Neutrophil (primary cell): ENCODE measurements around the gene AMBN.

Experiments used
- H3K27ac ChIP-seq: fragments of 200-600 bp; sonication (generic); 2 replicates; pipeline ENCODE4 v1.5.1; 2016; ENCODE audit warnings: mild to moderate bottlenecking, moderate library complexity
- H3K27me3 ChIP-seq: fragments of 200-600 bp; sonication (generic); 2 replicates; pipeline ENCODE4 v1.6.0; 2016; ENCODE audit warnings: mild to moderate bottlenecking
- H3K36me3 ChIP-seq: fragments of 200-600 bp; sonication (generic); 2 replicates; pipeline ENCODE4 v1.5.1; 2017
- H3K4me1 ChIP-seq, 2 experiments: fragments of 200-600 bp in 1 of 2; sonication (generic) in 1 of 2; 1 replicate in 1 of 2; 2 replicates in 1 of 2; pipeline versions ENCODE4 v1.5.1 to v1.6.1; 2013 to 2016; ENCODE audit warnings: low read depth in 1 of 2, low read length in 1 of 2, mild to moderate bottlenecking in 1 of 2, moderate library complexity in 1 of 2; ENCODE audit not compliant: control insufficient read depth in 1 of 2, insufficient read depth in 1 of 2
- H3K4me3 ChIP-seq, 2 experiments: fragments of 200-600 bp in 1 of 2; sonication (generic) in 1 of 2; 1 replicate in 1 of 2; 2 replicates in 1 of 2; pipeline ENCODE4 v1.5.1; 2013 to 2016; ENCODE audit warnings: low read depth in 1 of 2, low read length in 1 of 2, mild to moderate bottlenecking in 1 of 2, moderate library complexity in 1 of 2
- H3K9me3 ChIP-seq: fragments of 200-600 bp; sonication (generic); 2 replicates; pipeline ENCODE4 v1.5.1; 2016
- TF ChIP-seq, protein P1 (sequence below): fragments of 200-600 bp; sonication (generic); IDR thresholded peaks from 2 replicates; pipeline ENCODE4 v1.5.1; 2016; ENCODE audit warnings: antibody characterized with exemption

The AMBN gene

DNA sequence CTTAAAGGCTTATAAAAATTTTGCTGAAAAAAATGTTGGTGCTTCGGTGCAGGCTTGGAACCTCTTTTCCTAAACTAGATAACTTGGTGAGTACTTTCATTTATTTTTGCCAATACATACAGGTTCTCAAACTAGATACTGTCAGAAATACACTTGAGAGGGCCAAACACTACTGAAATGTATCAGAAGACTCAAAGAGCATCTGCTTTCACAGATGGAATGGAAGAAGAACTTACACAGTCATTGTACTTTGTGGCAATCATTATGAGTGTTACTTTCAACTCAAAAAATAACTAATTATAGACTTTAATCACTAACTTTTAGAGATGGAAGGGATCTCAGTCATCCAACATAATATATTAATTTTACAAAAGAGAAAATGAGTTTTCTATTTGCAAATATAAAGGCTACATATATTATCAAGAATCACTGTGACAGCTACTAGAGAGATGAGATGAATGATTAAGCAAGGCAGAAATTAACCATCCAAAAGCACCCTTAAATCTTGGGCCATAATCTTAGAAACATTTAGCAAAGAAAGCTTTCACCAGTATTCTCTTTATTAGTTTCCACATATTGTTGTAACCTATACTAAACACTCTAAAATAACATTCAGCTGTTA is 37.5 kb downstream of the AMBN start:
- Histone ChIP-seq H3K36me3 (no peaks in the 10 kb centered on the region), H3K27ac (no peak overlapping the region), H3K4me3 (no peak overlapping the region), H3K9me3 (no peaks in the 10 kb centered on the region), H3K4me1 (no peaks in the 10 kb centered on the region), H3K27me3 (no peaks in the 10 kb centered on the region)
- TF ChIP-seq, protein P1, sequence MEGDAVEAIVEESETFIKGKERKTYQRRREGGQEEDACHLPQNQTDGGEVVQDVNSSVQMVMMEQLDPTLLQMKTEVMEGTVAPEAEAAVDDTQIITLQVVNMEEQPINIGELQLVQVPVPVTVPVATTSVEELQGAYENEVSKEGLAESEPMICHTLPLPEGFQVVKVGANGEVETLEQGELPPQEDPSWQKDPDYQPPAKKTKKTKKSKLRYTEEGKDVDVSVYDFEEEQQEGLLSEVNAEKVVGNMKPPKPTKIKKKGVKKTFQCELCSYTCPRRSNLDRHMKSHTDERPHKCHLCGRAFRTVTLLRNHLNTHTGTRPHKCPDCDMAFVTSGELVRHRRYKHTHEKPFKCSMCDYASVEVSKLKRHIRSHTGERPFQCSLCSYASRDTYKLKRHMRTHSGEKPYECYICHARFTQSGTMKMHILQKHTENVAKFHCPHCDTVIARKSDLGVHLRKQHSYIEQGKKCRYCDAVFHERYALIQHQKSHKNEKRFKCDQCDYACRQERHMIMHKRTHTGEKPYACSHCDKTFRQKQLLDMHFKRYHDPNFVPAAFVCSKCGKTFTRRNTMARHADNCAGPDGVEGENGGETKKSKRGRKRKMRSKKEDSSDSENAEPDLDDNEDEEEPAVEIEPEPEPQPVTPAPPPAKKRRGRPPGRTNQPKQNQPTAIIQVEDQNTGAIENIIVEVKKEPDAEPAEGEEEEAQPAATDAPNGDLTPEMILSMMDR, result no peak

GRCh38 chr4:70630162-70630561 is 38.1 kb downstream of the AMBN start:
- Histone ChIP-seq H3K4me3 (no peak overlapping the region), H3K9me3 (no peaks in the 10 kb centered on the region), H3K4me1 (no peaks in the 10 kb centered on the region), H3K27ac (no peak overlapping the region), H3K27me3 (no peaks in the 10 kb centered on the region), H3K36me3 (no peaks in the 10 kb centered on the region)
- TF ChIP-seq, protein P1, result no peak

GRCh38 chr4:70632028-70632427 is 40.0 kb downstream of the AMBN start:
- Histone ChIP-seq H3K27me3 (no peaks in the 10 kb centered on the region), H3K9me3 (no peaks in the 10 kb centered on the region), H3K4me3 (no peak overlapping the region), H3K27ac (no peak overlapping the region), H3K36me3 (no peaks in the 10 kb centered on the region), H3K4me1 (no peaks in the 10 kb centered on the region)
- TF ChIP-seq, protein P1, result no peak

- no peaks in the 10 kb centered on the region for H3K27me3 ChIP-seq
- no peak overlapping the region for H3K27ac ChIP-seq
- no peak overlapping the region for H3K4me3 ChIP-seq
- H3K36me3 ChIP-seq, result no peaks in the 10 kb centered on the region
- TF ChIP-seq, protein P1, result no peak
- H3K9me3 ChIP-seq, result no peaks in the 10 kb centered on the region
- no peaks in the 10 kb centered on the region for H3K4me1 ChIP-seq
Measured at GRCh38 chr4:70634482-70634881, 42.4 kb downstream of the AMBN start.

- TF ChIP-seq, protein P1, result no peak
- Histone ChIP-seq H3K27me3 (no peaks in the 10 kb centered on the region), H3K9me3 (no peaks in the 10 kb centered on the region), H3K4me1 (no peaks in the 10 kb centered on the region), H3K27ac (no peak overlapping the region), H3K4me3 (no peak overlapping the region), H3K36me3 (no peaks in the 10 kb centered on the region)
Measured at GRCh38 chr4:70637239-70637913, 45.3 kb downstream of the AMBN start.
